K562 (cell line): ENCODE measurements around the gene PHF5A. TPM values are rescaled to one million over a fixed set of nuclear protein-coding genes. Genes with fewer than 3 reads are reported as not detected.

Source experiments
- FOS ChIP-seq: IDR thresholded peaks from 3 replicates; pipeline ENCODE4 v1.6.1; 2011; ENCODE audit not compliant: insufficient read length; ENCODE audit errors: extremely low read depth
- FOXJ2 ChIP-seq: fragments of 200-800 bp; sonication (Bioruptor generic); IDR thresholded peaks from 2 replicates; pipeline ENCODE4 v1.6.1; 2016; ENCODE audit warnings: missing genetic modification characterization, missing compliant biosample characterization
- HNRNPK ChIP-seq: fragments of 200-400 bp; formaldehyde crosslinking; IDR thresholded peaks from one replicate; pipeline ENCODE4 v1.6.1; 2018; ENCODE audit warnings: mild to moderate bottlenecking, low read depth, low read length; ENCODE audit not compliant: poor library complexity, severe bottlenecking
- KDM5B ChIP-seq: fragments of 200-600 bp; sonication (generic); IDR thresholded peaks from 2 replicates; pipeline ENCODE4 v1.6.1; 2012; ENCODE audit warnings: low read depth, mild to moderate bottlenecking, moderate library complexity, low read length, control low read depth, inconsistent platforms; ENCODE audit not compliant: insufficient replicate concordance
- MBD1 ChIP-seq: fragments of 250-450 bp; sonication (Bioruptor Pico); IDR thresholded peaks from 2 replicates; pipeline ENCODE4 v1.8.0; 2022; ENCODE audit warnings: inconsistent platforms
- MEIS2 ChIP-seq: fragments of 450-650 bp; IDR thresholded peaks from 2 replicates; pipeline ENCODE4 v1.6.1; 2014; ENCODE audit warnings: mild to moderate bottlenecking; ENCODE audit not compliant: partially characterized antibody
- NONO ChIP-seq, 2 experiments: fragments of 200-400 bp in 1 of 2; fragments of 450-650 bp in 1 of 2; formaldehyde crosslinking in 1 of 2; IDR thresholded peaks; 2 replicates each; pipeline ENCODE4 v1.6.1; 2017; ENCODE audit warnings: low read depth in 2 of 2, mild to moderate bottlenecking in 2 of 2, moderate library complexity in 2 of 2, low read length in 1 of 2
- PATZ1 ChIP-seq: fragments of 250-450 bp; sonication (Bioruptor Pico); IDR thresholded peaks from 2 replicates; pipeline ENCODE4 v1.5.0; 2020; ENCODE audit warnings: mild to moderate bottlenecking, borderline replicate concordance
- POLR2AphosphoS5 ChIP-seq: IDR thresholded peaks from 2 replicates; pipeline ENCODE4 v1.6.1; 2011; ENCODE audit warnings: mild to moderate bottlenecking, low read depth, low read length, moderate library complexity; ENCODE audit not compliant: control insufficient read depth, insufficient read depth
- RNF2 ChIP-seq: sonication (generic); IDR thresholded peaks from 2 replicates; pipeline ENCODE4 v1.6.1; 2016
- ZBTB1 ChIP-seq: sonication (generic); formaldehyde crosslinking; IDR thresholded peaks from 2 replicates; pipeline ENCODE4 v1.8.1; 2023; ENCODE audit warnings: missing genetic modification reagents, low read depth, mild to moderate bottlenecking, borderline replicate concordance
- ZNF282 ChIP-seq: sonication (generic); formaldehyde crosslinking; IDR thresholded peaks from 2 replicates; pipeline ENCODE4 v1.8.1; 2023; ENCODE audit warnings: missing genetic modification reagents
- ZNF354B ChIP-seq: fragments of 250-450 bp; sonication (Bioruptor Pico); IDR thresholded peaks from 2 replicates; pipeline ENCODE4 v1.4.0; 2020
- ZNF551 ChIP-seq: fragments of 250-450 bp; sonication (Bioruptor Pico); IDR thresholded peaks from 2 replicates; pipeline ENCODE4 v1.5.0; 2021; ENCODE audit warnings: mild to moderate bottlenecking, moderate library complexity
- ZNF639 ChIP-seq, 2 experiments: fragments of 200-800 bp in 1 of 2; sonication (Bioruptor generic) in 1 of 2; sonication (generic) in 1 of 2; formaldehyde crosslinking in 1 of 2; IDR thresholded peaks in 1 of 2; conservative IDR thresholded peaks in 1 of 2; 2 replicates each; pipeline versions ENCODE4 v1.5.0 to v1.6.1; 2016 to 2020; ENCODE audit warnings: missing compliant biosample characterization in 1 of 2, missing genetic modification characterization in 1 of 2, missing genetic modification reagents in 1 of 2
- ZNF699 ChIP-seq: fragments of 250-450 bp; sonication (Bioruptor Pico); IDR thresholded peaks from 2 replicates; pipeline ENCODE4 v1.8.0; 2021; ENCODE audit warnings: mild to moderate bottlenecking, moderate library complexity; ENCODE audit not compliant: insufficient replicate concordance
- polyA plus RNA-seq, 8 experiments: library from polyadenylated mRNA; depleted of rRNA in 4 of 8; stranded (reverse) in 5 of 8; unstranded in 3 of 8; fragments of >200 nt; fragmentation: Nextera tagmentation in 2 of 8; fragmentation: Illumina TruSeq in 1 of 8; extraction: Ambion mirVana in 2 of 8; extraction: Trizol in 1 of 8; gene quantifications; 2 replicates each; pipeline versions ENCODE4 v1.2.1 to v1.2.3, GENCODE V29; 2011 to 2014; ENCODE audit warnings: inconsistent platforms in 1 of 8, missing spikeins in 1 of 8
- total RNA-seq, 7 experiments: library from RNA; depleted of rRNA in 6 of 7; stranded (reverse); fragments of >200 nt in 6 of 7; fragmentation: Illumina TruSeq in 2 of 7; extraction: Trizol in 2 of 7; gene quantifications; 2 replicates each; pipeline versions ENCODE4 v1.2.1 to v1.2.3, GENCODE V29; 2011 to 2021; ENCODE audit warnings: low replicate concordance in 1 of 7
- TF ChIP-seq, protein P1 (sequence below): fragments of 450-650 bp; IDR thresholded peaks from one replicate; pipeline ENCODE4 v1.6.1; 2018; ENCODE audit warnings: mild to moderate bottlenecking, moderate library complexity; ENCODE audit not compliant: partially characterized antibody
- TF ChIP-seq, protein P2 (sequence below): fragments of 450-650 bp; formaldehyde crosslinking; IDR thresholded peaks from 2 replicates; pipeline ENCODE4 v1.4.0; 2020; ENCODE audit warnings: mild to moderate bottlenecking, moderate library complexity

Gene PHF5A
- total and polyA plus RNA-seq, 9 of the 15 experiments (the other 6 are each of a cell fraction or from before 2014, with no cell fraction given), result 14.2 to 144 (median 101) TPM

- TF ChIP-seq ZNF699 (CRISPR knock-in tag), result no peak
- TF ChIP-seq, protein P1, sequence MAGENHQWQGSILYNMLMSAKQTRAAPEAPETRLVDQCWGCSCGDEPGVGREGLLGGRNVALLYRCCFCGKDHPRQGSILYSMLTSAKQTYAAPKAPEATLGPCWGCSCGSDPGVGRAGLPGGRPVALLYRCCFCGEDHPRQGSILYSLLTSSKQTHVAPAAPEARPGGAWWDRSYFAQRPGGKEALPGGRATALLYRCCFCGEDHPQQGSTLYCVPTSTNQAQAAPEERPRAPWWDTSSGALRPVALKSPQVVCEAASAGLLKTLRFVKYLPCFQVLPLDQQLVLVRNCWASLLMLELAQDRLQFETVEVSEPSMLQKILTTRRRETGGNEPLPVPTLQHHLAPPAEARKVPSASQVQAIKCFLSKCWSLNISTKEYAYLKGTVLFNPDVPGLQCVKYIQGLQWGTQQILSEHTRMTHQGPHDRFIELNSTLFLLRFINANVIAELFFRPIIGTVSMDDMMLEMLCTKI, result no peak
- no peak for TF ChIP-seq ZBTB1 (CRISPR knock-in tag)
- no peak for TF ChIP-seq ZNF551
- TF ChIP-seq RNF2, result peak; percentile 71
- no peak for TF ChIP-seq ZNF639 (CRISPR knock-in tag; conservative IDR thresholded peaks at IDR 0.05 in 1 of 2, IDR thresholded peaks at IDR 0.05 in 1 of 2)
- TF ChIP-seq FOS, result no peak
- no peak for TF ChIP-seq ZNF282 (CRISPR knock-in tag)
- TF ChIP-seq POLR2AphosphoS5, result no peak
- TF ChIP-seq KDM5B, result no peak
- no peak for TF ChIP-seq MBD1 (CRISPR knock-in tag)
- TF ChIP-seq PATZ1 (CRISPR knock-in tag), result no peak
- TF ChIP-seq, protein P2, sequence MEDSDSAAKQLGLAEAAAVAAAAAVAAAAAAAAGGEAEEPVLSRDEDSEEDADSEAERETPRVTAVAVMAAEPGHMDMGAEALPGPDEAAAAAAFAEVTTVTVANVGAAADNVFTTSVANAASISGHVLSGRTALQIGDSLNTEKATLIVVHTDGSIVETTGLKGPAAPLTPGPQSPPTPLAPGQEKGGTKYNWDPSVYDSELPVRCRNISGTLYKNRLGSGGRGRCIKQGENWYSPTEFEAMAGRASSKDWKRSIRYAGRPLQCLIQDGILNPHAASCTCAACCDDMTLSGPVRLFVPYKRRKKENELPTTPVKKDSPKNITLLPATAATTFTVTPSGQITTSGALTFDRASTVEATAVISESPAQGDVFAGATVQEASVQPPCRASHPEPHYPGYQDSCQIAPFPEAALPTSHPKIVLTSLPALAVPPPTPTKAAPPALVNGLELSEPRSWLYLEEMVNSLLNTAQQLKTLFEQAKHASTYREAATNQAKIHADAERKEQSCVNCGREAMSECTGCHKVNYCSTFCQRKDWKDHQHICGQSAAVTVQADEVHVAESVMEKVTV (CRISPR knock-in tag), result no peak
- peak; percentile 48 for TF ChIP-seq MEIS2
- TF ChIP-seq HNRNPK, result no peak
- TF ChIP-seq NONO (IDR thresholded peaks at IDR 0.05; ENCODE audit: low read depth in 2 of 2, low read length in 1 of 2), result no peak
- no peak for TF ChIP-seq FOXJ2
- TF ChIP-seq ZNF354B, result no peak
Measured at GRCh38 chr22:41512421-41513194, 44.1 kb upstream of the PHF5A start (continued).
